Activated naive CD8-positive, alpha-beta T cell treated with anti-CD3 and anti-CD28 coated beads, Interleukin-2, amount 50 U/mL, for 16 hours (primary cell): ENCODE measurements around the gene ZNG1F.
"Not testable (repeated sequence)": the region's sequence is repeated elsewhere in the genome, so short reads cannot be mapped to it uniquely, and the experiment has no call there.

ENCODE experiments used
- DNase-seq: peaks from one replicate; pipeline ENCODE4 v3.0.0-alpha.2; 2020; ENCODE audit warnings: low read depth, low spot score

The ZNG1F gene

DNA sequence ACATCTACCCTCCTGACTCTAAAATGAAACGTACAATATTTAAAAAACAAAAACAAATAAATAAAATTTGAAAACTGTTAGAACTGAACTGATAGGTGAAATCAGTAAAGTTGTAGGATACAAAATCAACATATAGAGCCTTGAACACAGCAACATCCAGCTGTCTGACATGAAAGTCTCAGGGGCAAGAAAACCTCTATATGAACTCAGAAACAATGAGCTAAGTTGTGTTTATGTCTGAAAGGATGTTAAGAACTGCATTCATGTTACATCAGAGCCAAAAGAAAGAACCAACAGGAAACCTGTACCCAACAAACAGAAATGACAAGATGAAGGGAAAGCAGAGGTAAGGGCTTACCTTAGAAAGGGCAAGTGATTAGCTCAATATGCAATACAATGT, 102.4 kb downstream of the ZNG1F start:
- not testable (repeated sequence) for DNase-seq

DNA sequence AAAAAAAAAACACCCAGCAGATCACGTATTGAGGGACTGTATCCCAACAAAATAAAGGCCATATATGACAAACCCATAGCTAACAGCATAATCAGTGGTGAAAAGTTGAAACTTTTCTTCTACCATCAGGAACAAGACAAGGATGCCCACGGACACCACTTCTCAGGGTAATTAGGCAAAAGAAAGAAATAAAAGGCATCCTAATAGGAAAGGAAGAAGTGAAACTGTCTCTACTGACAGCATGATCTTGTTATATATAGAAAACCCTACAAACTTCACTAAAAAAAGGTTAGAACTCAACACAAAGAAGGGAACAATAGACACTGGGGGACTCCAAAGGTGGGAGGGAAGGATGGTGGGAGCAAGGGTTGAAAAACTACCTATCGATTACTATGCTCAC, 102.9 kb downstream of the ZNG1F start:
- not testable (repeated sequence) for DNase-seq

DNA sequence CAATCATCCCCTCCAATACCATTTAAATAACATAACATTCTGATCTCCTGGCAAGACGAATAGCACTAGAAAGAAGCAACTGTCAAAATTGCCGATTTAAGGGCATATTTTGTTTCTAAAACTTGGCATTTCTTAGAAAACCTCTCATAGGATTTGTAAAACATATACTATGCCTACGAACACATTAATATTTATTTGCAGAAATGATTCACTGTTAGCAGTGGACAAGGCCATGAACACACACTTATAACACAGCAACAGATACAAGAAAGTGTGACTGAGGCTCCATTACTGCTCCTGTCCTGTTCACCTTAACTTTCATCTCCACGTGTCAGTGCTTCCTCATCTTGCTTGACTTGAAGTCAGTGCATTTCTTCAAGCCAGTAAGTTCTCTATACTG, 106.8 kb downstream of the ZNG1F start:
- DNase-seq = not testable (repeated sequence)
